AG04449 (cell line): Measurements from ENCODE around the gene SYNJ2.

Experiments
- CTCF ChIA-PET: fragments of 350-600 bp; formaldehyde crosslinking; extraction: SDS; loops from one replicate; lab custom pipeline; 2021; ENCODE audit warnings: antibody characterized with exemption; lab: Yijun Ruan, JAX
- POLR2A ChIA-PET: fragments of 400-600, 350-600 bp; formaldehyde crosslinking; extraction: SDS; loops from one replicate; lab custom pipeline; 2020; ENCODE audit warnings: antibody characterized with exemption, inconsistent platforms; lab: Yijun Ruan, JAX
- DNase-seq: peaks from one replicate; pipeline ENCODE4 v3.0.0-alpha.2; 2010; ENCODE audit warnings: low read depth, low spot score
- H3K4me3 ChIP-seq: 2 replicates; pipeline ENCODE4 v1.5.1; 2011; ENCODE audit warnings: low read depth, mild to moderate bottlenecking, control low read depth, low read length
- TF ChIP-seq, protein P1 (sequence below): IDR thresholded peaks from one replicate; pipeline ENCODE4 v1.5.1; 2011; ENCODE audit warnings: mild to moderate bottlenecking, moderate library complexity, low read length, control low read depth, inconsistent platforms; ENCODE audit not compliant: insufficient read depth; ENCODE audit errors: missing control alignments

Gene SYNJ2

DNA sequence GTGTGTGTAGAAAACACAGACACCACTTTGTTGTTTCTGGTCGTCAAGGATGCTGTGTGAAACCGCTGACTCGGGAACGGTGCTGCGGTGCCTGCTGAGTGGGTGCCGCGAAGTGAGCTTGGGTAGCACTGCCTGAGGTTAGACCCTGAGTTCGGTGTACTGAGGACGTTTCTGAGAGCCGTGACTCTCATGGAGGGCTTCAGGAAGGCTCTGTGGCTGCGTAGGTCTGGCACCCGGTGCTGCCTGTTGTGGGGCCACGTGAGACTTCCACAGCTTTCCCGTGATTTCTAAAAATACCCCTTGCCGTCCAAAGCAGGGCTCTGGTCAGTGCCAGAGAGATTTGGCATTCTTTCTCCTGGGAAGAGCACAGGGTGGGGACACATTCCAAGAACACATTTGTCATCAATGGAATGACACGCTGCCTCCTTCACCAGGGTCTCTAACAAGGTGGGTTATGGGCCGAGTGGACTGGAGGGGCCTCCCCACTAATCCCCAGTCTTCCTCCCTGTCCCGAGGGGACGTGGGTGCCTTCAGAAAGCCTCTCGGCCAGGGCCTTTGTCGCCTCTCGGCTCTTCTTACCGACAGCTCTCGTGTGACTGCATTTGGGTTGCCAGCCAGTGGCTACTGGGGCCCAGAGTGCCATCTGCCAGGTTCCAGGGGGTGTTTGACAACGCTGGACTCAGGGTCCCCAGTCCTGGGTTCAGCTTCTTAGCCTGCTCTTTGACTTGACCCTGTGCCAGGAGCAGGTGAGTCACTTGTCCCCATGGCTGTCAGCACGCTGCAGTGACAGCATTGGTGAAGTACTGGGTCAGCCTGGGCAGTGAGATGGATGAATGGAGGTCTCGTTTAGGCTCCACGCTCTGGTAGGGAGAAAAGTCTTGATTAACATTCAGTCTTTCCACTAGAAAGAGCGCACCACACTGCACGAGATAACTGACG lies 62.2 kb downstream of the SYNJ2 start:
- TF ChIP-seq, protein P1, sequence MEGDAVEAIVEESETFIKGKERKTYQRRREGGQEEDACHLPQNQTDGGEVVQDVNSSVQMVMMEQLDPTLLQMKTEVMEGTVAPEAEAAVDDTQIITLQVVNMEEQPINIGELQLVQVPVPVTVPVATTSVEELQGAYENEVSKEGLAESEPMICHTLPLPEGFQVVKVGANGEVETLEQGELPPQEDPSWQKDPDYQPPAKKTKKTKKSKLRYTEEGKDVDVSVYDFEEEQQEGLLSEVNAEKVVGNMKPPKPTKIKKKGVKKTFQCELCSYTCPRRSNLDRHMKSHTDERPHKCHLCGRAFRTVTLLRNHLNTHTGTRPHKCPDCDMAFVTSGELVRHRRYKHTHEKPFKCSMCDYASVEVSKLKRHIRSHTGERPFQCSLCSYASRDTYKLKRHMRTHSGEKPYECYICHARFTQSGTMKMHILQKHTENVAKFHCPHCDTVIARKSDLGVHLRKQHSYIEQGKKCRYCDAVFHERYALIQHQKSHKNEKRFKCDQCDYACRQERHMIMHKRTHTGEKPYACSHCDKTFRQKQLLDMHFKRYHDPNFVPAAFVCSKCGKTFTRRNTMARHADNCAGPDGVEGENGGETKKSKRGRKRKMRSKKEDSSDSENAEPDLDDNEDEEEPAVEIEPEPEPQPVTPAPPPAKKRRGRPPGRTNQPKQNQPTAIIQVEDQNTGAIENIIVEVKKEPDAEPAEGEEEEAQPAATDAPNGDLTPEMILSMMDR = no peak
- ChIA-PET POLR2A (no interaction called here), CTCF (interaction anchor here (0.7 to 1.8 kb wide), 5 partner anchors 11 to 29 kb away, joined by 3 to 9 read pairs (median 3); no protein-coding TSS in a partner anchor)
- DNase-seq = no peak
- no peak overlapping the region for H3K4me3 ChIP-seq

GRCh38 chr6:158044525-158044888 lies 62.8 kb downstream of the SYNJ2 start:
- H3K4me3 ChIP-seq = no peak overlapping the region
- TF ChIP-seq, protein P1 = no peak
- CTCF ChIA-PET = interaction anchor here (0.7 to 1.8 kb wide), 3 partner anchors 11 to 28 kb away, joined by 3 to 9 read pairs (median 6); no protein-coding TSS in a partner anchor
- POLR2A ChIA-PET = no interaction called here
- DNase-seq = no peak

GRCh38 chr6:158046201-158047126 lies 64.8 kb downstream of the SYNJ2 start:
- ChIA-PET POLR2A (interaction anchor here (1.3 kb wide), 1 partner anchor 10 kb away, joined by 5 read pairs; no protein-coding TSS in a partner anchor), CTCF (interaction anchor here (7.2 kb wide), 1 partner anchor 25 kb away, joined by 36 read pairs; no protein-coding TSS in a partner anchor)
- H3K4me3 ChIP-seq = no peak overlapping the region
- DNase-seq = no peak
- TF ChIP-seq, protein P1 = no peak

DNA sequence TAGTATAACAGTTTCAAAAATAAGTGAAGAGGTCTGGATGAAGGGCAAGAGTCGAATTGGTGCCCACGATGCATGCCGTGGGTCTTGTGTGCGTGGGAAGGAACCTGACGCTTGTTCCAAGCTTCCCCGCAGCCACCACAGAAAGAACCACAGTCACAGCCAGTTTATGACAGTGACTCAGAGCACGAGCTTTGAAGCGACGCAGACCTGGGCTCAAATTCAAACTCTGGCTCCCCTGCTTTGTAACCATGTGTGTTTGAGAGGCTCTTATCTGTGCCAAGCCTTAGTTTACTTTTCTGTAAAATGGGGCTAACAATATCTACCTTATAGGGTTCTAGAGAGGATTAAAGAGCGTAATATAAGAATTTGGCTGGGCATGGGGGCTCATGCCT lies 65.5 kb downstream of the SYNJ2 start:
- DNase-seq = no peak
- CTCF ChIA-PET = interaction anchor here (1.5 to 7.2 kb wide), 2 partner anchors 9 to 24 kb away, joined by 8 to 36 read pairs; no protein-coding TSS in a partner anchor

GRCh38 chr6:158047563-158048323 lies 66.1 kb downstream of the SYNJ2 start:
- no peak overlapping the region for H3K4me3 ChIP-seq
- TF ChIP-seq, protein P1 = no peak
- CTCF ChIA-PET = interaction anchor here (1.5 to 7.2 kb wide), 3 partner anchors 9 to 23 kb away, joined by 5 to 36 read pairs (median 8); no protein-coding TSS in a partner anchor
- POLR2A ChIA-PET = interaction anchor here (1.4 kb wide), 1 partner anchor 9 kb away, joined by 3 read pairs; no protein-coding TSS in a partner anchor
- DNase-seq = no peak

More for the DNA sequence above, 65.5 kb downstream of the SYNJ2 start:
- TF ChIP-seq, protein P1 = no peak
- H3K4me3 ChIP-seq = no peak overlapping the region
- POLR2A ChIA-PET = no interaction called here
